ENCODE measurements around the gene GABRA1. TPM values are rescaled to one million over a fixed set of nuclear protein-coding genes. Genes with fewer than 3 reads are reported as not detected.

The GABRA1 gene
- total and polyA plus RNA-seq, 2 donors (not counting 1 experiment from before 2014, with no cell fraction given), result not detected

- Mint-ChIP-seq H3K9me3 (ENCODE audit: insufficient read depth) (no peaks in the 10 kb centered on the region), H3K27ac (no peak overlapping the region), H3K27me3 (no peaks in the 10 kb centered on the region), H3K4me1 (no peaks in the 10 kb centered on the region), H3K4me3 (no peak overlapping the region)
- H2AFZ ChIP-seq (ENCODE audit: insufficient read depth, low read depth, low read length, poor library complexity, severe bottlenecking), result no peak overlapping the region
- no peak overlapping the region for H3K9ac ChIP-seq (ENCODE audit: low read length)
- no peak for DNase-seq
- H3K27me3 ChIP-seq (replicated peaks in 1 of 4; ENCODE audit: control extremely low read depth in 1 of 4, control insufficient read depth in 3 of 4, insufficient read depth in 4 of 4, low read length in 3 of 4), result no peaks in the 10 kb centered on the region
- no peaks in the 10 kb centered on the region for H4K20me1 ChIP-seq (ENCODE audit: control insufficient read depth, insufficient read depth, low read length, poor library complexity, severe bottlenecking)
- no peaks in the 10 kb centered on the region for H3K4me1 ChIP-seq (ENCODE audit: control insufficient read depth in 2 of 2, insufficient read depth in 2 of 2, low read length in 2 of 2)
- H3K4me3 ChIP-seq (ENCODE audit: control extremely low read depth in 1 of 5, extremely low read depth in 1 of 5, insufficient read depth in 1 of 5, low read depth in 2 of 5, low read length in 4 of 5), result no peak overlapping the region
- TF ChIP-seq CTCF (IDR thresholded peaks at IDR 0.05), result no peak
- TF ChIP-seq EZH2 (IDR thresholded peaks at IDR 0.05; ENCODE audit: borderline replicate concordance, insufficient read depth, low read depth, low read length, poor library complexity, severe bottlenecking), result no peak
- no peaks in the 10 kb centered on the region for H3K9me3 ChIP-seq (ENCODE audit: control extremely low read depth in 1 of 3, control insufficient read depth in 2 of 3, insufficient read depth in 1 of 3, low read length in 2 of 3)
- ChIA-PET CTCF (no interaction called here), POLR2A (no interaction called here)
- no peaks in the 10 kb centered on the region for H3K36me3 ChIP-seq (replicated peaks in 1 of 2; ENCODE audit: control extremely low read depth in 1 of 2, control insufficient read depth in 1 of 2, extremely low read depth in 1 of 2, insufficient read depth in 2 of 2, low read length in 1 of 2)
- ATAC-seq (ENCODE audit: low read depth), result no peak
- intact Hi-C loops (cut with micrococcal nuclease), result no loop called here
- H3K27ac ChIP-seq (ENCODE audit: low read length in 2 of 2), result no peak overlapping the region
- no peak overlapping the region for H3K4me2 ChIP-seq (replicated peaks; ENCODE audit: low read depth, low read length, poor library complexity, severe bottlenecking)
- WGBS (ENCODE audit: insufficient coverage), result no CpG with 5 or more reads among the region's 1 CpG
- H3K79me2 ChIP-seq (ENCODE audit: control insufficient read depth, insufficient read depth, low read length), result no peaks in the 10 kb centered on the region
Observed at GRCh38 chr5:161895514-161895913, 47.6 kb downstream of the GABRA1 start.

- no peak for ATAC-seq (ENCODE audit: low read depth)
- Mint-ChIP-seq H3K4me1 (no peaks in the 10 kb centered on the region), H3K27ac (no peak overlapping the region), H3K4me3 (no peak overlapping the region), H3K9me3 (ENCODE audit: insufficient read depth) (no peaks in the 10 kb centered on the region), H3K27me3 (no peaks in the 10 kb centered on the region)
- CTCF ChIA-PET, result no interaction called here
- intact Hi-C loops (cut with micrococcal nuclease), result no loop called here
- POLR2A ChIA-PET, result no interaction called here
- Histone ChIP-seq H4K20me1 (ENCODE audit: control insufficient read depth, insufficient read depth, low read length, poor library complexity, severe bottlenecking) (no peaks in the 10 kb centered on the region), H3K27me3 (replicated peaks in 1 of 4; ENCODE audit: control extremely low read depth in 1 of 4, control insufficient read depth in 3 of 4, insufficient read depth in 4 of 4, low read length in 3 of 4) (no peaks in the 10 kb centered on the region), H2AFZ (ENCODE audit: insufficient read depth, low read depth, low read length, poor library complexity, severe bottlenecking) (no peak overlapping the region), H3K36me3 (replicated peaks in 1 of 2; ENCODE audit: control extremely low read depth in 1 of 2, control insufficient read depth in 1 of 2, extremely low read depth in 1 of 2, insufficient read depth in 2 of 2, low read length in 1 of 2) (no peaks in the 10 kb centered on the region), H3K27ac (ENCODE audit: low read length in 2 of 2) (no peak overlapping the region), H3K9ac (ENCODE audit: low read length) (no peak overlapping the region), H3K4me2 (replicated peaks; ENCODE audit: low read depth, low read length, poor library complexity, severe bottlenecking) (no peak overlapping the region), H3K79me2 (ENCODE audit: control insufficient read depth, insufficient read depth, low read length) (no peaks in the 10 kb centered on the region), H3K4me3 (ENCODE audit: control extremely low read depth in 1 of 5, extremely low read depth in 1 of 5, insufficient read depth in 1 of 5, low read depth in 2 of 5, low read length in 4 of 5) (no peak overlapping the region), H3K9me3 (ENCODE audit: control extremely low read depth in 1 of 3, control insufficient read depth in 2 of 3, insufficient read depth in 1 of 3, low read length in 2 of 3) (no peaks in the 10 kb centered on the region), H3K4me1 (ENCODE audit: control insufficient read depth in 2 of 2, insufficient read depth in 2 of 2, low read length in 2 of 2) (no peaks in the 10 kb centered on the region)
- DNase-seq, result no peak
- 88% methylated on average over 6 of the region's 7 CpGs for WGBS (ENCODE audit: insufficient coverage)
- TF ChIP-seq CTCF (IDR thresholded peaks at IDR 0.05) (no peak), EZH2 (IDR thresholded peaks at IDR 0.05; ENCODE audit: borderline replicate concordance, insufficient read depth, low read depth, low read length, poor library complexity, severe bottlenecking) (no peak)
Observed at GRCh38 chr5:161897033-161897432, 49.1 kb downstream of the GABRA1 start.
